BJ (cell line): ENCODE measurements around the gene IFNL4. TPM values are rescaled to one million over a fixed set of nuclear protein-coding genes. Genes with fewer than 3 reads are reported as not detected.
"Not testable (repeated sequence)": the region's sequence is repeated elsewhere in the genome, so short reads cannot be mapped to it uniquely, and the experiment has no call there.

Experiments
- CTCF ChIA-PET: fragments of 350-600 bp; formaldehyde crosslinking; extraction: SDS; loops from one replicate; lab custom pipeline; 2021; ENCODE audit warnings: antibody characterized with exemption, inconsistent platforms; lab: Yijun Ruan, JAX
- POLR2A ChIA-PET: fragments of 300-600 bp; sonication (Branson Sonifier 250); formaldehyde crosslinking; extraction: SDS; loops from one replicate; lab custom pipeline; 2021; ENCODE audit warnings: antibody characterized with exemption; lab: Charles Lee
- DNase-seq: peaks from one replicate; pipeline ENCODE4 v3.0.0-alpha.2; 2011; ENCODE audit warnings: low read depth
- H3K27me3 ChIP-seq: 2 replicates; pipeline ENCODE4 v1.6.0; 2011; ENCODE audit warnings: low read length; ENCODE audit not compliant: control insufficient read depth, insufficient read depth
- H3K36me3 ChIP-seq: 2 replicates; pipeline ENCODE4 v1.5.1; 2011; ENCODE audit warnings: low read length; ENCODE audit not compliant: control insufficient read depth, insufficient read depth
- H3K4me3 ChIP-seq: 2 replicates; pipeline ENCODE4 v1.5.1; 2011; ENCODE audit warnings: low read depth, mild to moderate bottlenecking, control low read depth, low read length
- CTCF ChIP-seq: IDR thresholded peaks from 2 replicates; pipeline ENCODE4 v1.5.1; 2011; ENCODE audit warnings: low read depth, mild to moderate bottlenecking, control low read depth, inconsistent platforms, low read length, moderate library complexity; ENCODE audit not compliant: insufficient read depth
- polyA plus RNA-seq: library from polyadenylated mRNA; depleted of rRNA; stranded (reverse); fragments of >200 nt; gene quantifications from 2 replicates; pipeline ENCODE4 v1.2.3, GENCODE V29; 2011

Gene IFNL4
- polyA plus RNA-seq, 1 experiment: not detected

DNA sequence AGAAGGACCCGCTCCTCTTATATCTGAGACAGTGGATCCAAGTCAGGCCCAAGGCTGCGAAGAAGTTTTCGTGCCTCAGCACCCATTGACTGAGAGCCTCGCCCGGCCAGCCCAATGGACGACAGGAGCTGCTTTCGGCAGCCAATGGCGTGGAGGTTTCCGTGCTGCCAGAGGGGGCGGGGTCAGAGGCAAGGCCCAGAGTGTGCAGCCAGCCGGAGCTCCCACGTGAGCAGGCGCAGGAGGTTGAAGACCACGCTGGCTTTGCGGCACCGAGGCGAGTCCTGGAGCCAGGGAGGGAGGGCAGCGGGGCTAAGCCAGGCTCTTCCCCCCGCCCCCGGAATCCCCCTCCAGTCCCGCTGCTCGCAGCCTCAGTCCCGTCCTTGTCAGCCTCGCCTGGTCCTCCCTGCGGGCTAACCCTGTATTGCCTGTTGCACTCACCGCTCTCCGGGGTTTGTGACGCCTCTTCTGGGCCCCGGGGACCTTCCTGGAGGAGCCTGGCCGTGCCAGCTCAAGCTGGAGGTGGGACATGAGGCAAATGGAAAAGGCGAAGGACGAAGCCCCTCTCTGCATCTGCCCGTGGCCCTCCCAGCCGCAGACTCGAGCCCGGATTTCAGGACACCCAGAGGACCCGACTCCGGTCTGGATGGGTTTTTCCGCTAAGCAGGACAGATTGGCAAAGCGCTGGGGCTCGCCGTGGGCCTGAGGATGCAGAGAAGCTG, 1.5 kb downstream of the IFNL4 start:
- no peak for DNase-seq
- Histone ChIP-seq H3K36me3 (no peaks in the 10 kb centered on the region), H3K27me3 (peaks cover 27% of the 10 kb centered on the region), H3K4me3 (no peak overlapping the region)
- ChIA-PET POLR2A (no interaction called here), CTCF (interaction anchor here (1.8 kb wide), 1 partner anchor 11 kb away, joined by 5 read pairs; no protein-coding TSS in a partner anchor)
- TF ChIP-seq CTCF: no peak

DNA sequence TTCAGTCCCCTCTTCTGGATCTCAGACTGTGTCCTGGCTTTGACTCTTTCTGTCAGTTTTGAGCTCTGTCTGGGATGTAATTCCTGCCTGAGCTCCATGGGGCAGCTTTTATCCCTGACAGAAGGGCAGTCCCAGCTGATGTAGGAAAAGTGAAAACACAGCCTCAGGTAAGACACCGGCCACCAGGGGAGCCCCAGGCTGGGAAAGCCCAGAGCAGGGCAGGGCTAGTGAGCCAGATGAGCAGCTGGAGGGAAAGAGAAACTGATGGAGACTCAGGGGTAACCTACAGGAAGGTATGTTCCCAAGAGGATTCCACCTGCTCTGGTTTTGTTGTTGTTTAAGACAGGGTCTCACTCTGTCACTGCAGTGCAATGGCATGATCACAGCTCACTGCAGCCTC, 3.5 kb downstream of the IFNL4 start:
- CTCF ChIA-PET, DNase-seq, POLR2A ChIA-PET, H3K4me3 ChIP-seq, H3K36me3 ChIP-seq: not testable (repeated sequence)
- peaks cover 24% of the 10 kb centered on the region for H3K27me3 ChIP-seq

GRCh38 chr19:39244410-39245100, 4.1 kb downstream of the IFNL4 start, which contains the start of gene IFNL3:
IFNL3 (minus strand) TSS chr19:39245006; CDS start chr19:39244967, 39 bp downstream.
- POLR2A ChIA-PET, H3K4me3 ChIP-seq, CTCF ChIA-PET, H3K36me3 ChIP-seq, DNase-seq: not testable (repeated sequence)
- H3K27me3 ChIP-seq: peaks cover 20% of the 10 kb centered on the region

DNA sequence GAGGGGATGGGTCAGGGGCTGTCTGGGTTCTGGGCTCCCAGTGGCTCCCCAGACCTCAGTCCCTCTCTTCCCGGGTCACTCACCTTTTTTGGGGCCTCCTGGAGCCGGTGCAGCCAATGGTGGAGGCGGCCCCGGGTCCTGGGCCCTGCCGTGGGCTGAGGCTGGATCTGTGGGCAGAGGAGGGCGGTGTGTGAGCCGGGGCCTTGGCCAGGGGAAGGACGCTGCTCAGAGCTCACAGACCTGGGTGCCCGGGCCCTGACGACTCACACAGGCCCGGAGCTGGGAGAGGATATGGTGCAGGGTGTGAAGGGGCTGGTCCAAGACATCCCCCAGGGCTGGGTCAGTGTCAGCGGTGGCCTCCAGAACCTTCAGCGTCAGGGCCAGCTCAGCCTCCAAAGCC, 4.9 kb downstream of the IFNL4 start:
- DNase-seq, H3K4me3 ChIP-seq, POLR2A ChIA-PET, CTCF ChIA-PET, H3K36me3 ChIP-seq: not testable (repeated sequence)
- peaks cover 17% of the 10 kb centered on the region for H3K27me3 ChIP-seq

DNA sequence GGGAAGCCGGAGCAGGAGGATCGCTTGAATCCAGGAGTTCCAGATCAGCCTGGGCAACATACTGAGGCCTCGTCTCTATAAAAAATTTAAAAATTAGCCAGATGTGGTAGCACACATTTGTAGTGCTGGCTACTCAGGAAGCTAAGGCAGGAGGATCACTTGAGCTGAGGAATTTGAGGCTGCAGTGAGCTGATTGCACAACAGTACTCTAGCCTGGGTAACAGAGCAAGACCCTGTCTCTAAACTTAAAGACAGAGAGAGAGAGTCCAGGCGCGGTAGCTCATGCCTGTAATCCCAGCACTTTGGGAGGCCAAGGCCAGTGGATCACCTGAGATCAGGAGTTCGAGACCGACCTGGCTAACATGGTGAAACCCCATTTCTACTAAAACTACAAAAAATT, 8.2 kb downstream of the IFNL4 start:
- no peak for TF ChIP-seq CTCF
- POLR2A ChIA-PET: no interaction called here
- DNase-seq: no peak
- no peak overlapping the region for H3K4me3 ChIP-seq
- no peaks in the 10 kb centered on the region for H3K36me3 ChIP-seq
- CTCF ChIA-PET: interaction anchor here (1.5 kb wide), 1 partner anchor 33 kb away, joined by 3 read pairs; no protein-coding TSS in a partner anchor
- peaks cover 7% of the 10 kb centered on the region for H3K27me3 ChIP-seq

GRCh38 chr19:39238944-39239343, 9.7 kb downstream of the IFNL4 start:
- Histone ChIP-seq H3K36me3 (no peaks in the 10 kb centered on the region), H3K4me3 (no peak overlapping the region), H3K27me3 (peaks cover 7% of the 10 kb centered on the region)
- ChIA-PET POLR2A (no interaction called here), CTCF (interaction anchor here (0.6 kb wide), 1 partner anchor 16 kb away, joined by 3 read pairs; no protein-coding TSS in a partner anchor)
- TF ChIP-seq CTCF: no peak
- DNase-seq: no peak
